Measurements from ENCODE around the gene COL23A1. TPM values are rescaled to one million over a fixed set of nuclear protein-coding genes. Genes with fewer than 3 reads are reported as not detected.

The COL23A1 gene
- total RNA-seq, 1 experiment from 2014 or later = not detected

GRCh38 chr5:178526773-178527457, 63.3 kb downstream of the COL23A1 start:
- ChIA-PET POLR2A (ENCODE audit: low non-redundant PET) (no interaction called here), CTCF (no interaction called here)
- intact Hi-C loops (cut with micrococcal nuclease; ENCODE audit: unreplicated experiment) = no loop called here
- Histone ChIP-seq H3K36me3 (ENCODE audit: insufficient read depth, low read length, poor library complexity, severe bottlenecking) (no peaks in the 10 kb centered on the region), H3K4me3 (ENCODE audit: low read depth, low read length, poor library complexity, severe bottlenecking) (no peak overlapping the region), H3K27me3 (replicated peaks; ENCODE audit: insufficient read depth, low read depth, low read length, poor library complexity) (no peaks in the 10 kb centered on the region), H3K27ac (ENCODE audit: low read depth, low read length, poor library complexity, severe bottlenecking) (no peak overlapping the region), H3K9me3 (ENCODE audit: low read depth, low read length, poor library complexity, severe bottlenecking) (no peaks in the 10 kb centered on the region), H3K4me1 (ENCODE audit: insufficient read depth, low read length, poor library complexity, severe bottlenecking) (no peaks in the 10 kb centered on the region)
- no peak for DNase-seq (ENCODE audit: low spot score)
- BruUV-seq (replicated peaks) = no TSS peak
- TF ChIP-seq EZH2 (IDR thresholded peaks at IDR 0.05; ENCODE audit: borderline replicate concordance, low read depth, low read length, poor library complexity, severe bottlenecking) (no peak), CTCF (conservative IDR thresholded peaks at IDR 0.05; ENCODE audit: low read depth, low read length) (no peak)

DNA sequence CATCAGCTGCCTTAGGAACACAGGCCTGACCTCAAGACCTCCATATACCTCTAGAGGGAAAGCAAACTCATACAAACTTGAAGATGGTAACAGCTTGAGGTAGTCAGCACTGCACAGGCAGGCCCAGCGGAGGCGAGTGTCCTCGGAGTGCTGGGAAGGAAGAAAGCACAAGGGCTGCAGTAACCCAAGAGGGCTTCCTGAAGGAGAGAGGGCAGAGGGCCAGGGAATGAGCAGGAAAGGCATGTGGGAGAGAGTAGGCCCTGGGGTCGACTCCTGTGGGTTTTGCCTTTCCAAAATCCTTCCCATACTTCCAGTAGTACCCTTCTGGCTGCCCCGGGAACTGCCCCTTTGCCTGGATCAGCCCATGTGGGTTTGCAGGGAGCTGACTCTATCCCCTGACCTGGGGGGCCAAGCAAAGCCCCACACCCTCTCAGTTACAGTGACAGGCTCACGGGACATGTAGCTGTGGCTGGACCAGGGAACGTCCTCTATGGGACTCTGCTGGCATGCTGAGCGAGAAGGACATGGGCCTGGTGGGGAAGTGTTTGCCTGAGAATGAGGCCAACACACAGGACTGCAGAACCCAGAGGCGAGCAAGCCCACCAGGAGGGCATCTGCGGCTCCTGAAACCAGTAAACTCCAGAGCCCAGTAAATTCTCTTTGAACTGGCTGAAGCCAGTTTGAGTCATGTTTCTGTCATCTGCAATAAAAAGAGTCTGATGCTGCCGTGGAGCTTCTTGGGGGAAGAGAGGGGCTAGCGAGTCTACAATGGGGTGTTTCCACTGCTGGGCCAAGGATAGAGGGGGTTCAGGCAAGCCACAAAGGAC, 64.1 kb downstream of the COL23A1 start:
- Histone ChIP-seq H3K9me3 (ENCODE audit: low read depth, low read length, poor library complexity, severe bottlenecking) (no peaks in the 10 kb centered on the region), H3K4me3 (ENCODE audit: low read depth, low read length, poor library complexity, severe bottlenecking) (no peak overlapping the region), H3K27ac (ENCODE audit: low read depth, low read length, poor library complexity, severe bottlenecking) (no peak overlapping the region), H3K36me3 (ENCODE audit: insufficient read depth, low read length, poor library complexity, severe bottlenecking) (no peaks in the 10 kb centered on the region), H3K4me1 (ENCODE audit: insufficient read depth, low read length, poor library complexity, severe bottlenecking) (no peaks in the 10 kb centered on the region), H3K27me3 (replicated peaks; ENCODE audit: insufficient read depth, low read depth, low read length, poor library complexity) (no peaks in the 10 kb centered on the region)
- intact Hi-C loops (cut with micrococcal nuclease; ENCODE audit: unreplicated experiment) = no loop called here
- no peak for DNase-seq (ENCODE audit: low spot score)
- ChIA-PET POLR2A (ENCODE audit: low non-redundant PET) (no interaction called here), CTCF (no interaction called here)
- no TSS peak for BruUV-seq (replicated peaks)
- TF ChIP-seq EZH2 (IDR thresholded peaks at IDR 0.05; ENCODE audit: borderline replicate concordance, low read depth, low read length, poor library complexity, severe bottlenecking) (no peak), CTCF (conservative IDR thresholded peaks at IDR 0.05; ENCODE audit: low read depth, low read length) (no peak)

DNA sequence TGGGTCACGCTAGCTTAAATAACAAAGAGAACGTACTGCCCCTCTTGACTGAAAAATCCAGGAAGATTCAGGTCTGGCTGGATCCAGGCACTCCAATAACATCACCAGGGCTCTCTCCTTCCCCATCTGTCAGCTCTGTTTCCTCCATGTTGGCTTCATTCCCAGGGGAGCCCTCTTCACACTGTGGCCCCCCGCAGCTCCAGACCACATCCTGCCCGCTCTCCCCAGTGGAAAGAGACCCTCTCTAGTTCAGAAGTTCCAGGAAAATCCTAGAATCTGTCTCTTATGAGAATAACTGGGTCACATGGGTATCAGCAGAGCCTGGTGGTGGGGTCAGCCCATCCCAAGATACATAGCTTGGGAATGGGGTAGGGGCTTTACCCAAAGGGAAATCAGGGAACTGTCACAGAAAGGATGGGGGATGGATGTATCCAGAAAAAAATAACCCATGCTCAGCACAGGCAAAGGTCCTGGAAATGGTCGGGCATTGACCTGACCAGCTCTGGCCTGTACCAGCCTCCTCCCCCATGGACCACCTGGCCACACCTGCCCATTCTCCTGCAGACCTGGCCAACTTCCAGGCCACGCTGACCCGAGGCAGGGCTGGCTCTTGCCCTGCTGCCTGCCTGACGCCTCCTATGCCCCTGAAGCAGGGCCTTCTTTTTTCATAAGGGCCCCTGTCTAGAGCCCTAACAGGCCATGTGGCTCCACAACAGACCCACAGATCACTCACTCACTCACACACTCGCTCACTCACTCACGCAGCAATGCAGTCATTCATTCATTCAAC, 65.9 kb downstream of the COL23A1 start:
- Histone ChIP-seq H3K36me3 (ENCODE audit: insufficient read depth, low read length, poor library complexity, severe bottlenecking) (no peaks in the 10 kb centered on the region), H3K27ac (ENCODE audit: low read depth, low read length, poor library complexity, severe bottlenecking) (no peak overlapping the region), H3K27me3 (replicated peaks; ENCODE audit: insufficient read depth, low read depth, low read length, poor library complexity) (no peaks in the 10 kb centered on the region), H3K4me3 (ENCODE audit: low read depth, low read length, poor library complexity, severe bottlenecking) (no peak overlapping the region), H3K9me3 (ENCODE audit: low read depth, low read length, poor library complexity, severe bottlenecking) (no peaks in the 10 kb centered on the region), H3K4me1 (ENCODE audit: insufficient read depth, low read length, poor library complexity, severe bottlenecking) (no peaks in the 10 kb centered on the region)
- TF ChIP-seq CTCF (conservative IDR thresholded peaks at IDR 0.05; ENCODE audit: low read depth, low read length) = no peak
- no peak for TF ChIP-seq EZH2 (IDR thresholded peaks at IDR 0.05; ENCODE audit: borderline replicate concordance, low read depth, low read length, poor library complexity, severe bottlenecking)
- no peak for DNase-seq (ENCODE audit: low spot score)
- BruUV-seq (replicated peaks) = no TSS peak
- ChIA-PET POLR2A (ENCODE audit: low non-redundant PET) (no interaction called here), CTCF (no interaction called here)
- intact Hi-C loops (cut with micrococcal nuclease; ENCODE audit: unreplicated experiment) = no loop called here
